ENCODE data around the gene SBDS.
"Not testable (repeated sequence)": the region's sequence is repeated elsewhere in the genome, so short reads cannot be mapped to it uniquely, and the experiment has no call there.

GRCh38 chr7:67031685-67032084 is 36.3 kb upstream of the SBDS start:
- TF ChIP-seq, protein P1, sequence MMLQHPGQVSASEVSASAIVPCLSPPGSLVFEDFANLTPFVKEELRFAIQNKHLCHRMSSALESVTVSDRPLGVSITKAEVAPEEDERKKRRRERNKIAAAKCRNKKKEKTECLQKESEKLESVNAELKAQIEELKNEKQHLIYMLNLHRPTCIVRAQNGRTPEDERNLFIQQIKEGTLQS (CRISPR knock-in tag; conservative IDR thresholded peaks at IDR 0.05), result not testable (repeated sequence)
- TF ChIP-seq, protein P2, sequence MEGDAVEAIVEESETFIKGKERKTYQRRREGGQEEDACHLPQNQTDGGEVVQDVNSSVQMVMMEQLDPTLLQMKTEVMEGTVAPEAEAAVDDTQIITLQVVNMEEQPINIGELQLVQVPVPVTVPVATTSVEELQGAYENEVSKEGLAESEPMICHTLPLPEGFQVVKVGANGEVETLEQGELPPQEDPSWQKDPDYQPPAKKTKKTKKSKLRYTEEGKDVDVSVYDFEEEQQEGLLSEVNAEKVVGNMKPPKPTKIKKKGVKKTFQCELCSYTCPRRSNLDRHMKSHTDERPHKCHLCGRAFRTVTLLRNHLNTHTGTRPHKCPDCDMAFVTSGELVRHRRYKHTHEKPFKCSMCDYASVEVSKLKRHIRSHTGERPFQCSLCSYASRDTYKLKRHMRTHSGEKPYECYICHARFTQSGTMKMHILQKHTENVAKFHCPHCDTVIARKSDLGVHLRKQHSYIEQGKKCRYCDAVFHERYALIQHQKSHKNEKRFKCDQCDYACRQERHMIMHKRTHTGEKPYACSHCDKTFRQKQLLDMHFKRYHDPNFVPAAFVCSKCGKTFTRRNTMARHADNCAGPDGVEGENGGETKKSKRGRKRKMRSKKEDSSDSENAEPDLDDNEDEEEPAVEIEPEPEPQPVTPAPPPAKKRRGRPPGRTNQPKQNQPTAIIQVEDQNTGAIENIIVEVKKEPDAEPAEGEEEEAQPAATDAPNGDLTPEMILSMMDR (IDR thresholded peaks at IDR 0.05), result not testable (repeated sequence)
- TF ChIP-seq USF2 (CRISPR knock-in tag; IDR thresholded peaks at IDR 0.05); FOXP4 (CRISPR knock-in tag; IDR thresholded peaks at IDR 0.05); SMAD3 (CRISPR knock-in tag; IDR thresholded peaks at IDR 0.05; ENCODE audit: borderline replicate concordance); RELA (CRISPR knock-in tag; IDR thresholded peaks at IDR 0.05; ENCODE audit: borderline replicate concordance); ZBTB21 (CRISPR knock-in tag; IDR thresholded peaks at IDR 0.05; ENCODE audit: borderline replicate concordance); KAT7 (CRISPR knock-in tag; IDR thresholded peaks at IDR 0.05; ENCODE audit: borderline replicate concordance); OVOL2 (CRISPR knock-in tag; IDR thresholded peaks at IDR 0.05; ENCODE audit: borderline replicate concordance): not testable (repeated sequence)
- TF ChIP-seq, protein P3, sequence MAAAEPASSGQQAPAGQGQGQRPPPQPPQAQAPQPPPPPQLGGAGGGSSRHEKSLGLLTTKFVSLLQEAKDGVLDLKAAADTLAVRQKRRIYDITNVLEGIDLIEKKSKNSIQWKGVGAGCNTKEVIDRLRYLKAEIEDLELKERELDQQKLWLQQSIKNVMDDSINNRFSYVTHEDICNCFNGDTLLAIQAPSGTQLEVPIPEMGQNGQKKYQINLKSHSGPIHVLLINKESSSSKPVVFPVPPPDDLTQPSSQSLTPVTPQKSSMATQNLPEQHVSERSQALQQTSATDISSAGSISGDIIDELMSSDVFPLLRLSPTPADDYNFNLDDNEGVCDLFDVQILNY (CRISPR knock-in tag; IDR thresholded peaks at IDR 0.05), result not testable (repeated sequence)

Measured in WTC11 (cell line).